Colon (tissue), 2 donors: Measurements from ENCODE around the gene NR5A1.

Experiments used
- FAIRE-seq: peaks from 2 replicates; lab custom pipeline; 2012; peaks lifted over from hg19 to GRCh38; lab: Jason Lieb, UNC
- donor health status: control.
- donor health status: control.

NR5A1 gene

GRCh38 chr9:124439086-124439485 is 68.1 kb downstream of the NR5A1 start:
- no peak for FAIRE-seq

GRCh38 chr9:124438091-124438490 is 69.1 kb downstream of the NR5A1 start:
- no peak for FAIRE-seq

GRCh38 chr9:124437086-124437485 is 70.1 kb downstream of the NR5A1 start:
- no peak for FAIRE-seq

GRCh38 chr9:124436320-124436719 is 70.9 kb downstream of the NR5A1 start:
- no peak for FAIRE-seq
